Endothelial cell of umbilical vein (primary cell): ENCODE measurements around the gene MMP14. TPM values are rescaled to one million over a fixed set of nuclear protein-coding genes. Genes with fewer than 3 reads are reported as not detected.
A peak's percentile ranks its signal among the peaks of the same experiment; 100 is the strongest.

Experiments used
- BruUV-seq: library from RNA; stranded (reverse); fragments of 400-500 nt; replicated peaks from 2 replicates; lab custom pipeline; 2021; lab: Mats Ljungman, UMichigan
- CTCF ChIA-PET: fragments of 300-600, 350-600 bp; sonication (Branson Sonifier 250); formaldehyde crosslinking; loops from one replicate; lab custom pipeline; 2021; ENCODE audit warnings: antibody characterized with exemption, inconsistent platforms; lab: Charles Lee
- POLR2A ChIA-PET: fragments of 300-600, 350-600 bp; sonication (Branson Sonifier 250); formaldehyde crosslinking; loops from one replicate; lab custom pipeline; 2021; ENCODE audit warnings: antibody characterized with exemption, inconsistent platforms; lab: Charles Lee
- DNase-seq: peaks from one replicate; pipeline ENCODE4 v3.0.0-alpha.2; 2011; ENCODE audit warnings: low read depth, low spot score
- FAIRE-seq: peaks from 2 replicates; lab custom pipeline; 2011; peaks lifted over from hg19 to GRCh38; lab: Jason Lieb, UNC
- H2AFZ ChIP-seq: 2 replicates; pipeline ENCODE4 v1.6.0; 2012; ENCODE audit warnings: low read depth, low read length, control low read depth, inconsistent platforms
- H3K27ac ChIP-seq: 2 replicates; pipeline ENCODE4 v1.5.1; 2011; ENCODE audit warnings: low read depth, mild to moderate bottlenecking, control low read depth, low read length, moderate library complexity; ENCODE audit not compliant: insufficient read depth
- H3K27me3 ChIP-seq, 2 experiments: 2 replicates each; pipeline versions ENCODE4 v1.6.0 to v1.6.1; 2011; ENCODE audit warnings: low read length in 2 of 2, mixed read lengths in 1 of 2; ENCODE audit not compliant: control insufficient read depth in 2 of 2, insufficient read depth in 2 of 2
- H3K36me3 ChIP-seq, 2 experiments: 2 replicates in 1 of 2; 3 replicates in 1 of 2; pipeline ENCODE4 v1.5.1; 2011; ENCODE audit warnings: low read length in 2 of 2, mild to moderate bottlenecking in 1 of 2, moderate library complexity in 1 of 2; ENCODE audit not compliant: control insufficient read depth in 2 of 2, insufficient read depth in 2 of 2; ENCODE audit errors: extremely low read depth in 1 of 2
- H3K4me1 ChIP-seq: 3 replicates; pipeline ENCODE4 v1.5.1; 2011; ENCODE audit warnings: mild to moderate bottlenecking, low read length; ENCODE audit not compliant: control insufficient read depth, insufficient read depth; ENCODE audit errors: extremely low read depth
- H3K4me2 ChIP-seq: 2 replicates; pipeline ENCODE4 v1.6.1; 2011; ENCODE audit warnings: low read length, control low read depth, mixed read lengths; ENCODE audit not compliant: insufficient read depth
- H3K4me3 ChIP-seq, 3 experiments: fragments of 200-600 bp in 1 of 3; sonication (generic), shearing (Covaris generic) in 1 of 3; replicated peaks in 1 of 3; 2 replicates each; pipeline ENCODE4 v1.5.1; 2011 to 2016; ENCODE audit warnings: control low read depth in 3 of 3, low read length in 3 of 3, mild to moderate bottlenecking in 2 of 3, inconsistent platforms in 1 of 3, low read depth in 1 of 3, moderate library complexity in 1 of 3; ENCODE audit not compliant: insufficient read depth in 1 of 3
- H3K79me2 ChIP-seq: 2 replicates; pipeline ENCODE4 v1.6.0; 2012; ENCODE audit warnings: low read length, inconsistent platforms; ENCODE audit not compliant: control insufficient read depth, insufficient read depth
- H3K9ac ChIP-seq: replicated peaks from 2 replicates; pipeline ENCODE3; 2011; ENCODE audit warnings: low read length, control low read depth; ENCODE audit not compliant: insufficient read depth; ENCODE audit errors: extremely low read depth
- H3K9me1 ChIP-seq: replicated peaks from 3 replicates; pipeline ENCODE4 v1.6.0; 2011; ENCODE audit warnings: mild to moderate bottlenecking, low read length; ENCODE audit not compliant: control insufficient read depth, insufficient read depth; ENCODE audit errors: extremely low read depth
- H3K9me3 ChIP-seq: replicated peaks from 2 replicates; pipeline ENCODE4 v1.5.1; 2012; ENCODE audit warnings: low read length, inconsistent platforms; ENCODE audit not compliant: control insufficient read depth, insufficient read depth
- H4K20me1 ChIP-seq: replicated peaks from 2 replicates; pipeline ENCODE3; 2011; ENCODE audit warnings: mild to moderate bottlenecking, low read length; ENCODE audit not compliant: control insufficient read depth, insufficient read depth; ENCODE audit errors: extremely low read depth
- CTCF ChIP-seq, 2 donors: IDR thresholded peaks; 1 replicate in 1 of 2; 2 replicates in 1 of 2; pipeline ENCODE4 v1.5.1; 2011; ENCODE audit warnings: low read length in 2 of 2, mild to moderate bottlenecking in 2 of 2, moderate library complexity in 2 of 2, control low read depth in 1 of 2, inconsistent platforms in 1 of 2, low read depth in 1 of 2; ENCODE audit not compliant: insufficient read depth in 1 of 2; ENCODE audit errors: extremely low read depth in 1 of 2
- EZH2 ChIP-seq: IDR thresholded peaks from 2 replicates; pipeline ENCODE4 v1.6.1; 2012; ENCODE audit warnings: borderline replicate concordance, low read depth, mild to moderate bottlenecking, moderate library complexity, low read length, inconsistent platforms; ENCODE audit not compliant: severe bottlenecking
- FOS ChIP-seq: IDR thresholded peaks from 2 replicates; pipeline ENCODE4 v1.6.1; 2011; ENCODE audit warnings: mild to moderate bottlenecking, low read length, moderate library complexity, borderline replicate concordance; ENCODE audit not compliant: insufficient read depth
- GATA2 ChIP-seq: IDR thresholded peaks from 2 replicates; pipeline ENCODE4 v1.7.0; 2011; ENCODE audit warnings: low read depth, mild to moderate bottlenecking, moderate library complexity, mixed read lengths, low read length; ENCODE audit not compliant: insufficient read length, insufficient read depth
- JUN ChIP-seq: IDR thresholded peaks from 2 replicates; pipeline ENCODE4 v1.6.1; 2011; ENCODE audit warnings: borderline replicate concordance, low read depth; ENCODE audit not compliant: insufficient read length, insufficient read depth
- POLR2AphosphoS5 ChIP-seq: IDR thresholded peaks from 2 replicates; pipeline ENCODE4 v1.6.1; 2012; ENCODE audit warnings: low read depth, mild to moderate bottlenecking, control low read depth, low read length, moderate library complexity; ENCODE audit not compliant: insufficient read depth
- dilution Hi-C: fragments of 300-500 bp; cut with MboI; formaldehyde crosslinking; loops from one replicate; pipeline ENCODE4 v1.15.0; 2019; ENCODE audit warnings: low sequenced_read_pairs; ENCODE audit not compliant: extremely low pct_ligation_motif_present
- intact Hi-C: fragments of 100-400 bp; cut with micrococcal nuclease; formaldehyde crosslinking; loops from one replicate; pipeline ENCODE4 v1.10.0; 2022
- polyA plus RNA-seq, 4 experiments: library from polyadenylated mRNA; depleted of rRNA in 3 of 4; stranded (reverse) in 3 of 4; unstranded in 1 of 4; fragments of >200 nt; gene quantifications; 2 replicates each; pipeline versions ENCODE4 v1.2.1 to v1.2.3, GENCODE V29; 2011 to 2012; ENCODE audit warnings: missing spikeins in 1 of 4
- total RNA-seq: library from RNA; stranded (reverse); gene quantifications from 2 replicates; pipeline ENCODE4 v1.2.3, GENCODE V29; 2021
- TF ChIP-seq, protein P1 (sequence below): IDR thresholded peaks from 2 replicates; pipeline ENCODE4 v1.6.1; 2011; ENCODE audit not compliant: insufficient read depth, insufficient read length

MMP14 gene
- total and polyA plus RNA-seq, 2 donors (not counting 3 experiments of a cell fraction or from before 2014, with no cell fraction given): 506 to 603 TPM

- FAIRE-seq (no peak), DNase-seq (no peak)
- H3K27me3 ChIP-seq: no peaks in the 10 kb centered on the region
- H3K9me3 ChIP-seq: no peaks in the 10 kb centered on the region
- no peak overlapping the region for H2AFZ ChIP-seq
- TSS peak; percentile 7 for BruUV-seq
- dilution Hi-C loops (no loop called here), intact Hi-C loops (no loop called here)
- H3K9ac ChIP-seq: no peak overlapping the region
- H3K9me1 ChIP-seq: no peaks in the 10 kb centered on the region
- ChIA-PET CTCF (interaction anchor here (0.6 to 1.2 kb wide), 5 partner anchors 8 to 272 kb away, joined by 3 to 4 read pairs (median 3); no protein-coding TSS in a partner anchor), POLR2A (no interaction called here)
- peaks cover 38 to 61% of the 10 kb centered on the region in 2 experiments for H3K36me3 ChIP-seq
- H4K20me1 ChIP-seq: no peaks in the 10 kb centered on the region
- peaks cover 38% of the 10 kb centered on the region for H3K4me1 ChIP-seq
- no peak overlapping the region for H3K4me2 ChIP-seq
- peaks cover 87% of the 10 kb centered on the region for H3K79me2 ChIP-seq
- H3K4me3 ChIP-seq: no peak overlapping the region
- peak overlapping the region; percentile 13 for H3K27ac ChIP-seq
- peak; percentile 39 for TF ChIP-seq POLR2AphosphoS5
- TF ChIP-seq EZH2: no peak
- no peak for TF ChIP-seq CTCF (IDR thresholded peaks at IDR 0.05; ENCODE audit: extremely low read depth in 1 of 2, insufficient read depth in 1 of 2, low read depth in 1 of 2, low read length in 2 of 2)
- TF ChIP-seq GATA2: no peak
- TF ChIP-seq JUN: no peak
- no peak for TF ChIP-seq FOS
- TF ChIP-seq, protein P1, sequence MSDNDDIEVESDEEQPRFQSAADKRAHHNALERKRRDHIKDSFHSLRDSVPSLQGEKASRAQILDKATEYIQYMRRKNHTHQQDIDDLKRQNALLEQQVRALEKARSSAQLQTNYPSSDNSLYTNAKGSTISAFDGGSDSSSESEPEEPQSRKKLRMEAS: no peak
Observed at GRCh38 chr14:22842211-22843122, 6.1 kb downstream of the MMP14 start.
